ENCODE data around the gene WNT7B.

The WNT7B gene

DNA sequence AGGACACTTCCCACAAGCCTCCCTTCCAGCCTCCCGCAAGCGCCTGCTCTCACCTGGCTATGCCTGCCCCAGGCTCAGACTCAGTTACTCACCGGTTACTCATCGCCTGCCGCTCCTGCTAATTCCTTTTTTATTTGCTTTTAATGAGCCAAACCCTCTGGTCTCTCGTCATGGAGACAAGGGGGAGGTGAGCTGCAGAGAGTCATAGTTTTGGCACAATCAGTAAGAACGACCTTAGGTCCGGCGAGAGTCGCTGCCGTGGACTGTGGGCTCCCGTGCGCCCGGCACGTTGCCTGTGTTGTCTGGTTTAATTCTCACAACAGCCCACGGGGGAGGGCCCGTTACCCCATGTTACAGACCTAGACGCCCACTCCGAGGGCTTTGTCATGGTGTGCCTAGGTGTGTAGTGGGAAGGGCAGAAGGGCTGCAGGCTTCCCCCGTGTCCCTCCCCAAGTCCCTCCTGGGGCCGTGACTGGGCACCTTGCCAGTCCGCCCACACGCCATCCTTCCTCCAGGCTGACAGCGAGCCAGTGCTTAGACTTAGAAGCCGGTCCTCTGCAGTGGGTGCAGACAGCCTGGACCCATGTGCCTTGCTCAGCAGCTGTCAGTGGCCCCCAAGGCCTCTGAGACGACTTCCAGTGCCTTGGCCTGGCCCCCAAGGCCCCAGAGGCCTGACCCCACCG lies 42.2 kb downstream of the WNT7B start:
- H3K4me1 Mint-ChIP-seq, result no peaks in the 10 kb centered on the region
- CTCF ChIA-PET, result no interaction called here
- peaks cover 31% of the 10 kb centered on the region for H3K27me3 Mint-ChIP-seq
- DNase-seq, result no peak
- H3K27ac Mint-ChIP-seq, result no peak overlapping the region
- no peak overlapping the region for H3K4me3 Mint-ChIP-seq
- H3K9me3 Mint-ChIP-seq, result peaks cover 2% of the 10 kb centered on the region
- no peaks in the 10 kb centered on the region for H3K36me3 Mint-ChIP-seq

DNA sequence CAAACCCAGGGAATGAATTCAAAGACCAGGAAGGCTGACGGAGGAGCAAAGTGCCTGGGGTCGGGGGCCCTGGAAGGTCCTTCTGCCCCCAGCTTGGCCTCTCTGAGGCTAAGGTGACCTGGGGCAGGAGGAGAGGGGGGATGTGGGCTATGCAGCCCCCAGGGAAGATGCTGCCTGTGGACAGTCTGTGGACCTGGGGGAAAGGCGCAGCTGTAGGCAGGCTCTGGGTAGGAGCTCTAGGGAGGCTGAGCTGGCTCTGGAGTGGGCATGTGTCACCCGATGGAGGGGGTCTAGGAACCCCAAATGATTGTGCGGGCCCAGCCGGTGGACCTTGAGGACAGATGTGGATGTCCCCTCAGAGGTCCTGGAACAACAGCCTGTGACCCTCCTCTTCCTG lies 42.8 kb downstream of the WNT7B start:
- no peak for DNase-seq
- H3K9me3 Mint-ChIP-seq, result peaks cover 2% of the 10 kb centered on the region
- H3K4me3 Mint-ChIP-seq, result no peak overlapping the region
- H3K36me3 Mint-ChIP-seq, result no peaks in the 10 kb centered on the region
- H3K27me3 Mint-ChIP-seq, result peaks cover 31% of the 10 kb centered on the region
- H3K4me1 Mint-ChIP-seq, result no peaks in the 10 kb centered on the region
- CTCF ChIA-PET, result no interaction called here
- H3K27ac Mint-ChIP-seq, result no peak overlapping the region

DNA sequence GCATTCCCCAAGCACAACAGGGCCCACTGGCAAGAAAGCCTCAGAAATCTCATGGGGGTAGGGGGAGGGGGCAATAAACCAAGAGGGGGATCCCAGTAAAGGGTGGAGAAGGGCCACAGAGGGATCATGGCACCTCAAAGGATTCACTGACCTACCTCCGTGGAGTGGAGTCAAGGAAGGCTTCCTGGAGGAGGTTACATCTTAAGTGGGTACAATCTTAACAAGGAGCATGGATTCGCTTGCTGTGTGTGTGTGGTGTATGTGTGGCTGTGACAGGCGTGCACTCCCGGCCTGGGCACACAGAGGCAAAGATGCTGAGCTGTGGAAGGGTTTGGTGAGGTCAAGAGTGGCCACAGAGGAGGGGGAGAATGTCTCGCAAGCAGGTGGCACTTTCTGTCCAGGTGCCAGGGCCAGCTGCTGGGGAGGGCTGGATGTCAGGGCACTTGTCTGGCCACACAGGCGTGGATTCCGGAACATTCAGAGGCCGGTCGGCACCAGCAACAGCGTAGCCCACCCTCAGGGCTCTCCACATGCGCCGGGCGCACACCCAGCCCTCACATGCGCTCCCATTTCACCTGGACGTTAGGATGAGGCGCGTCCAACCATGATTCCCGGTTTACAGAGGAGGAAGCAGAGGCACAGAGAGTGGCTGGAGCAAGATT lies 43.3 kb downstream of the WNT7B start:
- Mint-ChIP-seq H3K27me3 (peaks cover 34% of the 10 kb centered on the region), H3K36me3 (no peaks in the 10 kb centered on the region), H3K27ac (no peak overlapping the region), H3K9me3 (peaks cover 2% of the 10 kb centered on the region), H3K4me3 (no peak overlapping the region), H3K4me1 (no peaks in the 10 kb centered on the region)
- no peak for DNase-seq
- CTCF ChIA-PET, result no interaction called here

DNA sequence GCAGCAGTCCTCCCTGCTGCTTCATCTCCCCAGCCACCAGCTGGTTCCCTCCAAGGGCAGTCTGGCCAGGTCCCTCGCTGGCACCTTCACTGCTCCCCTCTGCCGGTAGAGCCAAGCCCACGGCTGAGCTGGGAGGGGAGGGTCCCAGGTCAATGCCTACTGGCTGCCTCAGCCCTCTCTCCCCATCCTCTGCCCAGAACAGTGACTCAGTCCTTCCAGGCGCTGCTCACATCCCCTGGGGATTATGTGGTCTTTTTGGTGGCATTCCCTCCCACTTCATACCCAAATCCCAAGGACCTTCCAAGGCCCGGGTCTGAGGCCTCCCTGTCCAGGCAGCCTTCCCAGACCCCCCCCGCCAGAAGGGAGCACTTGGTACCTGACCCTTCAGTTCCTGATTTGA lies 44.9 kb downstream of the WNT7B start:
- H3K27me3 Mint-ChIP-seq, result peaks cover 36% of the 10 kb centered on the region
- no peak for DNase-seq
- no peak overlapping the region for H3K27ac Mint-ChIP-seq
- H3K4me3 Mint-ChIP-seq, result no peak overlapping the region
- no peaks in the 10 kb centered on the region for H3K36me3 Mint-ChIP-seq
- CTCF ChIA-PET, result no interaction called here
- no peaks in the 10 kb centered on the region for H3K9me3 Mint-ChIP-seq
- no peaks in the 10 kb centered on the region for H3K4me1 Mint-ChIP-seq

DNA sequence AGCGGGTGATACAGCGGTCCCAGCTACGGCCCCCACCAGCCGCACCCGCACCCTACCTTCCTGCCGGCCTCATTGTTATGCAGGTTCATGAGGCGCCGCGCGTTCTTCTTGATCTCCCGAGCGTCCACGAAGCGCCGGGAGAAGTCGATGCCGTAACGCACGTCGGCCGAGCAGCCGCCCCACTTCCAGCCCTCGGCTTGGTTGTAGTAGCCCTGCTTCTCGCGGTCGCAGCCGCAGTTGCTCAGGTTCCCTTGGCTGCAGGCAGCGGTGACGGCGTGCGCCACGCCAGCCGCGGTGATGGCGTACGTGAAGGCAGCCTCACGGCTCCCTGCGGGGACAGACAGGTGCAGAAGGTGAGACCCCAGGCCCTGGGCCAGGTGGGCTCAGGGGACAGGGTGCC lies 45.9 kb downstream of the WNT7B start:
- peaks cover 36% of the 10 kb centered on the region for H3K27me3 Mint-ChIP-seq
- CTCF ChIA-PET, result no interaction called here
- no peaks in the 10 kb centered on the region for H3K4me1 Mint-ChIP-seq
- H3K9me3 Mint-ChIP-seq, result no peaks in the 10 kb centered on the region
- H3K27ac Mint-ChIP-seq, result no peak overlapping the region
- H3K36me3 Mint-ChIP-seq, result no peaks in the 10 kb centered on the region
- DNase-seq, result no peak
- H3K4me3 Mint-ChIP-seq, result no peak overlapping the region

DNA sequence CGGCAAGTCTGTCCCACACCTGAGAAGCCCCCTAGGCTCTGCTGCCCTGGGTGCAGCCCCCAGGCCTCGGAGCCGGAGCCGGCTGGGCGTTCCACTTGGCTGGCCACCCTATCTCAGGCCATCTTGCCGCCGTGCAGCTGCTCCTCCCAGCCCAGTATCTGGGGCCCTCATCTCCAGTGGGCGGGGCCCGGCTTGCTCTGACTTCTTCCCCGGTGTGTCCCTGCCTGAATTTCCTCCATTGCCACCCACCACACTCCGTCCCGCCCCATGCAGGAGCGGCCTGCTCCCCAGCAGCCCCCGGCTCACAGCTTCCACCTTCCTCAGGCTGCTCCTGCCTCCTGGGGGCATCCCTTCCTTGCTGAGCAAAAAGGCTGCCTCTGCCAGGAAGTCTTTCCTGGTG lies 46.6 kb downstream of the WNT7B start:
- CTCF ChIA-PET, result no interaction called here
- Mint-ChIP-seq H3K9me3 (no peaks in the 10 kb centered on the region), H3K4me3 (no peak overlapping the region), H3K4me1 (no peaks in the 10 kb centered on the region), H3K27ac (no peak overlapping the region), H3K27me3 (peaks cover 36% of the 10 kb centered on the region), H3K36me3 (no peaks in the 10 kb centered on the region)
- no peak for DNase-seq

DNA sequence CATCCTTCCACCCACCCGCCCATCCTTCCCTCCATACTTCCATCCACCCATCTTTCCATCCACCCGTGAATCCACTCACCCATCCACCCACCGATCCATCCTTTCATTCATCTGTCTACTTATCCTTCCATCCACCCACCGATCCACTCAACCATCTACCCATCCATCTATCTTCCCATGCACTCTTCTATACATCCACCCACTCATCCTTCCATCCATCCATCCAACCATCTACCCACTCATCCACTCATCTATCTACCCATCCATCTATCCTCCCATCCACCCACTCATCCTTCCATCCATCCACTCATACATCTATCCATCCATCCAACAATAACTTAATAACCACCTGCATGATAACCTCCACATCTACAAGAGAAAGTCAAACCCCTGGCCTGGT lies 47.3 kb downstream of the WNT7B start:
- CTCF ChIA-PET, result no interaction called here
- peaks cover 34% of the 10 kb centered on the region for H3K27me3 Mint-ChIP-seq
- no peak for DNase-seq
- no peak overlapping the region for H3K27ac Mint-ChIP-seq
- H3K4me3 Mint-ChIP-seq, result no peak overlapping the region
- H3K4me1 Mint-ChIP-seq, result no peaks in the 10 kb centered on the region
- H3K36me3 Mint-ChIP-seq, result no peaks in the 10 kb centered on the region
- H3K9me3 Mint-ChIP-seq, result no peaks in the 10 kb centered on the region

DNA sequence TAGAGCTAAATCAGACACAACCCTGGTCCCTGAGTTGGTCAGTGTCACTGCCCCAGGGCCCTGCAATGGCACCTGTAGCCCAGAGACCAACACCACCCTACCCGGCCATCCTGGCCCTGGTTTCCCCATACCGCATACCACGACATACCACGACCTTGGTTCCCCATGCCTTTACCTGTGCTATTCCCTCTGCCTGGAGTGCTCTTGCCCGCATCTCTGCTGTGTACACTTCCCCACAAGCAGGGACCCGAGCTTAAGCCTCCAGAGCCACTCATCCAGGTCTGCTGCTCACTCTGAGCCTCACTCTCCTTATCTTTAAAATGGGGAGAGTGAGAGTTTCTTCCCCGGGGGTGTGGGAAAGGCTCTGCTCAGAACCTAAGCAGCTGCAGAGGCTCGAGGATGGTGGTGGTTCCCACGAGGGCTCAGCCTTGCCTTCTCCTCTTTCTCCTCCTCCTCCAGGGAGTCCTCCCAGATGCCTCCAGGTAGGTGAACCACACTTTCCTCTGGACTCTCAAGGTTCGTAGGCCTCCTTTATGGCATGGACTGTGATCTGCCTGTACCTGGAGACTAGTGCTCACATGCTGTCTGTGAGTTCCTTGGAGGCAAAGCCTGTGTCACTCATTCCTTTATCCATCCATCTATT lies 48.1 kb downstream of the WNT7B start:
- CTCF ChIA-PET, result no interaction called here
- H3K27me3 Mint-ChIP-seq, result peaks cover 26% of the 10 kb centered on the region
- H3K9me3 Mint-ChIP-seq, result no peaks in the 10 kb centered on the region
- H3K27ac Mint-ChIP-seq, result no peak overlapping the region
- no peaks in the 10 kb centered on the region for H3K36me3 Mint-ChIP-seq
- no peak for DNase-seq
- H3K4me1 Mint-ChIP-seq, result no peaks in the 10 kb centered on the region
- no peak overlapping the region for H3K4me3 Mint-ChIP-seq

DNA sequence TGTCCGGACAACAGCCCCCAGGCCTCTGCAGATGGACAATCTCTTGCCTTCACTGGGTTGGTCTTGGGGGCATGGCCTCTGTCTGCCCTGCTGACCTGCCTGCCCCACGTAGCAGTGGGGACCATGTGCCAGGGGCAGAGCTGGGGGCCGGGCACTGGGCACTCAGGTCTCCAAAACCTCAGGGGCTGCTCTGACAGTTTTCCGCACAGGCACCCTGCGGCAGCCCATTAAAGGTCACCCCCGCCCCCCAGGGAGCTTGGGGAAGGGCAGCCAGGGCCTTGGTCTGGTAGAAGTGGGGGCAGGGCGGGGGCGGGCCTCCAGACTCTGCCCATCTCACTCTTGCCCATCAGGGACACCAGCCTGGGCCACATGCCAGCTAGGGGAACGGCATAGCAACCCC lies 49.9 kb downstream of the WNT7B start:
- no peak overlapping the region for H3K27ac Mint-ChIP-seq
- H3K27me3 Mint-ChIP-seq, result peaks cover 15% of the 10 kb centered on the region
- no peak overlapping the region for H3K4me3 Mint-ChIP-seq
- H3K36me3 Mint-ChIP-seq, result no peaks in the 10 kb centered on the region
- CTCF ChIA-PET, result no interaction called here
- no peaks in the 10 kb centered on the region for H3K4me1 Mint-ChIP-seq
- H3K9me3 Mint-ChIP-seq, result no peaks in the 10 kb centered on the region
- no peak for DNase-seq

DNA sequence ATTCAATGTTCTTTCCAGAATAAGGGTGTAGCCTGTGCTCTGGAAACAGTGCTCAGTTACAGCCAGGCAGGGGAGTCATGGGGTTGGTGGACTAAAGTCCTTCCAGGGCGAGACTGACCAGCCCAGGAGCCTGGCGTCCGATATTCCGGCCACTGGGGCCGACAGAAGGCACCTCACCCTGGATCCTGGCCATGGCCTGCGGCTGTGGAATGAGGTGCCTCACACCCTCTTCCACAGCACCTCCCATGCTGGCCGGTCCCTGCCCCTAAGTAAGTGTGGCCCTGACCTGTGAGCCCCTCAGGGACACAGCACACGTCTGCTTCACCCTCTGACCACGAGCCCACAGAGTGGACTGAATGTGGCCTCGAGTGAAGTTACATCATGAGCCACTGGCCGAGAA lies 50.5 kb downstream of the WNT7B start:
- Mint-ChIP-seq H3K27me3 (peaks cover 9% of the 10 kb centered on the region), H3K27ac (no peak overlapping the region), H3K4me1 (no peaks in the 10 kb centered on the region), H3K36me3 (no peaks in the 10 kb centered on the region), H3K9me3 (no peaks in the 10 kb centered on the region), H3K4me3 (no peak overlapping the region)
- DNase-seq, result no peak
- CTCF ChIA-PET, result no interaction called here

DNA sequence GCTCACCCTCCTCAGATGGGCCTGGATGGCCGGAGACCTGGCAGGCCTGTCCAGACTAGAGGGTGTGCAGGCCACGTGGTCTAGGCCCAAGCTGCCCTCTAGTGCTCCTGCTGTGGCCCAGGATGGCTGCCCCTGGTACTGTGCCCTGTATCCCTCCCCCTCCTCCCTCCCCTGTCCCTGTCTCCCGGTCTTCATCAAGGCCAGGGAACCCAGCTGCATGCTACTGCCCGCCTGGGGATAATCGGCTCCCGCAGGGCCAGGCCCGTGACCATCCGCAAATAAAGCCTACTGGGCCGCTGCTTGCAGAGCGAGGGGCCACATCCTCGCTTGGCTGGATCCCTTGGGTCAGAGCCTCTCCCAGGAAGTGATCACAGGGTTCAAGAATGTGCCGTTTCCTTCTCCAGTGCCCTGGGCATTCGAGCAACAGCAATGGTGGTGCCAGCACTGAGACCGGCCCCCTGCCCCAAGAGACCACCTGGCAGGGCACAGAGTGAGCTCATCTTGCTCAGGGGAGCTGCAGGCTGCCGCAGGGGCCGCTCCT lies 51.1 kb downstream of the WNT7B start:
- CTCF ChIA-PET, result no interaction called here
- DNase-seq, result no peak
- no peaks in the 10 kb centered on the region for H3K4me1 Mint-ChIP-seq
- peaks cover 6% of the 10 kb centered on the region for H3K27me3 Mint-ChIP-seq
- H3K9me3 Mint-ChIP-seq, result no peaks in the 10 kb centered on the region
- no peaks in the 10 kb centered on the region for H3K36me3 Mint-ChIP-seq
- no peak overlapping the region for H3K4me3 Mint-ChIP-seq
- no peak overlapping the region for H3K27ac Mint-ChIP-seq

DNA sequence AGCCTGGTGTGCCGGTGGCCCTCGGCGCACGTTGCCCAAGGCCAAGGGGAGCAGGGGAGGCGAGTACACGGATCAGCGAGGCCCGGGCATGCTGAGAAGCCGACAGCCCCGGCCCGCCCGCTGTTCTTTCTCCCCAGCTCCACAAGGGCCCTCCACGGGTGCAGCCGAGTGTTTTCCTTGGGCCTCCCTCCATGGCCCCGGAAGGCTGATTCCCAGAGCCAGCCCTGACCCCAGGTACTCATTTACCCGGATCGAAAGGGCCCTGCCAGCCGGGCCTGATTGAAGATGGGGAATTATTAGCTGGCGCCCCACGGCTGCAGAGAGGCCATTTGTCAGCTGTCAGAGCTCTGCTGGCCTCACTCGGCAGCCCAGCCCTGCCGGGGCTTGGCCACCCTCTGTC lies 53.1 kb downstream of the WNT7B start:
- Mint-ChIP-seq H3K4me1 (no peaks in the 10 kb centered on the region), H3K4me3 (no peak overlapping the region), H3K27ac (no peak overlapping the region), H3K36me3 (no peaks in the 10 kb centered on the region), H3K9me3 (no peaks in the 10 kb centered on the region), H3K27me3 (peaks cover 4% of the 10 kb centered on the region)
- CTCF ChIA-PET, result no interaction called here
- DNase-seq, result no peak

DNA sequence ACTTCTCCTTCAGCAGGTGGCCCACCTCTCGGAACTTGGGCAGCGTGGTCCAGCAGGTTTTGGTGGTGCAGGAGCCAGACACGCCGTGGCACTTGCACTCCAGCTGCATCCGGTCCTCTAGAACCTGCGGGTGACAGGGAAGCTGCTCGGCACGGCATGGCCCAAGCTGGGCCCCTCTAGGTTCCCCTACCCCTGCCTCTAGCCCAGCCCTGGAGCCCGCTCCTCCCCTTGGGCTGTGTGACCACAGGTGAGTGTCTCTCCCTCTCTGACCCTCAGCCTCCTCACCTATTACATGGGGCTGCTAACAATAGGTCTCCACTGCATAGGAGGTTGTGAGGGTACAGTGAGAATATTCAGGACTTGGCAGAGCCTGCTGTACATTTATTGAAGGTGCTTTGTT lies 53.8 kb downstream of the WNT7B start:
- H3K9me3 Mint-ChIP-seq, result no peaks in the 10 kb centered on the region
- H3K4me1 Mint-ChIP-seq, result no peaks in the 10 kb centered on the region
- H3K27ac Mint-ChIP-seq, result no peak overlapping the region
- no peak overlapping the region for H3K4me3 Mint-ChIP-seq
- no peak for DNase-seq
- CTCF ChIA-PET, result no interaction called here
- H3K36me3 Mint-ChIP-seq, result no peaks in the 10 kb centered on the region
- H3K27me3 Mint-ChIP-seq, result no peaks in the 10 kb centered on the region

DNA sequence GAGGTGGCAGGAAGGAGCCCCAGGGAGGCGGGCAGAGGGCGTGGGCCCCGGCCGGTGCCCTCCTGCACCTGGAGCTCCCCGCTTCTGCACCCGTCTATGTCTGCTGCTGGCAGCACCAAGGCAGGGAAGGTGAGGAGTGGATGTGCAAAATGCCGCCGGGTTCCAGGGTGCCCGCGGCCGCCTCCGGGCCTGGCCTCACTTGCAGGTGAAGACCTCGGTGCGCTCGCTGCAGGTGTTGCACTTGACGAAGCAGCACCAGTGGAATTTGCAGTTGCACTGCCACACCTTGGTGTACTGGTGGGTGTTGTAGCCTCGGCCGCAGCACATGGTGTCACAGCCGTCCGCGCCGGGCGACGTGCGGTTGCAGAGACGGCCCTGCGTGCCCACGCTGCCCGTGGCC lies 54.3 kb downstream of the WNT7B start:
- no peaks in the 10 kb centered on the region for H3K36me3 Mint-ChIP-seq
- DNase-seq, result no peak
- CTCF ChIA-PET, result no interaction called here
- no peaks in the 10 kb centered on the region for H3K4me1 Mint-ChIP-seq
- no peak overlapping the region for H3K27ac Mint-ChIP-seq
- H3K4me3 Mint-ChIP-seq, result no peak overlapping the region
- H3K27me3 Mint-ChIP-seq, result no peaks in the 10 kb centered on the region
- H3K9me3 Mint-ChIP-seq, result no peaks in the 10 kb centered on the region

DNA sequence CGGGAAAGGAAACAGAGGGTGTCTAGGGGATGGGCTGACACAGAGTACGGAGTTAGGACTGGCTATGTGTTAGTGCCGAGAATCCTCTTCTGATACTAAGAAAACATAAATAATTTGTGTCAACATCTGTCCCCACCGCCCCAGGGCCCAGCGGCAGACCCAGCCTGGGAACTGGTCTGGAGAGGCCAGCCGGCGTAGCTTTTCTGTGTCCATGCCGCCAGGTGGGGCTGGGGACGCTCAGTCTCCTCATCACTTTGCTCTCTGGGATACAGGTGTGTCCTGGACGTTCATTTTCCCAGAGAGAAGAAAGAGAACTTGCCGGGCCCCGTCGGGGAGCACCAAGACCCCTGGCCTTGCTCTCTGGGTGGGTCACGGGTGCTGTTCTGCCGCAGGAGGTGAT lies 54.7 kb downstream of the WNT7B start:
- H3K9me3 Mint-ChIP-seq, result no peaks in the 10 kb centered on the region
- H3K4me3 Mint-ChIP-seq, result no peak overlapping the region
- no peaks in the 10 kb centered on the region for H3K27me3 Mint-ChIP-seq
- no peak for DNase-seq
- H3K27ac Mint-ChIP-seq, result no peak overlapping the region
- H3K4me1 Mint-ChIP-seq, result no peaks in the 10 kb centered on the region
- CTCF ChIA-PET, result no interaction called here
- no peaks in the 10 kb centered on the region for H3K36me3 Mint-ChIP-seq
